Skeletal muscle satellite cell (primary cell): ENCODE results near the gene RTCA.
"Not testable (repeated sequence)": the region's sequence is repeated elsewhere in the genome, so short reads cannot be mapped to it uniquely, and the experiment has no call there.

ENCODE experiments used
- H3K27me3 ChIP-seq: 2 replicates; pipeline ENCODE4 v1.7.0; 2013; ENCODE audit warnings: low read length; ENCODE audit not compliant: control insufficient read depth, insufficient read depth
- H3K36me3 ChIP-seq: 2 replicates; pipeline ENCODE4 v1.7.0; 2013; ENCODE audit warnings: mild to moderate bottlenecking, control low read depth, low read length; ENCODE audit not compliant: insufficient read depth
- H3K4me1 ChIP-seq: 2 replicates; pipeline ENCODE4 v1.7.0; 2013; ENCODE audit warnings: low read length; ENCODE audit not compliant: control insufficient read depth, insufficient read depth
- H3K4me2 ChIP-seq: 2 replicates; pipeline ENCODE4 v1.7.0; 2013; ENCODE audit warnings: mild to moderate bottlenecking, low read length
- H3K4me3 ChIP-seq: 2 replicates; pipeline ENCODE4 v1.7.0; 2013; ENCODE audit warnings: low read length
- H3K9ac ChIP-seq: 2 replicates; pipeline ENCODE4 v1.7.0; 2013; ENCODE audit warnings: mild to moderate bottlenecking, low read depth, low read length, moderate library complexity
- H3K9me3 ChIP-seq: replicated peaks from 2 replicates; pipeline ENCODE4 v1.7.0; 2013; ENCODE audit warnings: mild to moderate bottlenecking, control low read depth, low read length

Gene RTCA

GRCh38 chr1:100261686-100262085 lies 4.3 kb upstream of the RTCA start:
- Histone ChIP-seq H3K4me3 (no peak overlapping the region), H3K4me1 (peaks cover 3% of the 10 kb centered on the region), H3K9ac (no peak overlapping the region), H3K9me3 (no peaks in the 10 kb centered on the region), H3K27me3 (no peaks in the 10 kb centered on the region), H3K36me3 (no peaks in the 10 kb centered on the region), H3K4me2 (no peak overlapping the region)

- not testable (repeated sequence) for H3K27me3 ChIP-seq, H3K9me3 ChIP-seq, H3K4me3 ChIP-seq, H3K4me2 ChIP-seq, H3K9ac ChIP-seq
- peaks cover 10% of the 10 kb centered on the region for H3K4me1 ChIP-seq
- peaks cover 13% of the 10 kb centered on the region for H3K36me3 ChIP-seq
These were observed 1.9 kb upstream of the RTCA start for GRCh38 chr1:100264081-100264480.

- Histone ChIP-seq H3K36me3 (peaks cover 23% of the 10 kb centered on the region), H3K4me1 (peaks cover 10% of the 10 kb centered on the region)
These were observed 470 bp upstream of the RTCA start for GRCh38 chr1:100265562-100265930.

GRCh38 chr1:100266741-100267140 lies 725 bp downstream of the RTCA start:
- H3K27me3 ChIP-seq: no peaks in the 10 kb centered on the region
- peak overlapping the region; percentile 88 for H3K4me3 ChIP-seq
- no peaks in the 10 kb centered on the region for H3K9me3 ChIP-seq
- H3K36me3 ChIP-seq: peaks cover 33% of the 10 kb centered on the region
- peak overlapping the region; percentile 83 for H3K4me2 ChIP-seq
- peak overlapping the region; percentile 93 for H3K9ac ChIP-seq
- peaks cover 10% of the 10 kb centered on the region for H3K4me1 ChIP-seq

More at GRCh38 chr1:100265562-100265930, 470 bp upstream of the RTCA start:
- Histone ChIP-seq H3K4me2 (peak overlapping the region; percentile 83), H3K27me3 (no peaks in the 10 kb centered on the region), H3K9ac (peak overlapping the region; percentile 93), H3K4me3 (peak overlapping the region; percentile 88), H3K9me3 (no peaks in the 10 kb centered on the region)

GRCh38 chr1:100267284-100267683 lies 1.3 kb downstream of the RTCA start:
- Histone ChIP-seq H3K4me3 (peak overlapping the region; percentile 88), H3K9ac (peak overlapping the region; percentile 93), H3K4me2 (peak overlapping the region; percentile 83), H3K9me3 (no peaks in the 10 kb centered on the region), H3K27me3 (no peaks in the 10 kb centered on the region), H3K4me1 (peaks cover 10% of the 10 kb centered on the region), H3K36me3 (peaks cover 39% of the 10 kb centered on the region)

GRCh38 chr1:100268202-100268601 lies 2.2 kb downstream of the RTCA start:
- Histone ChIP-seq H3K4me3 (no peak overlapping the region), H3K9ac (no peak overlapping the region), H3K4me2 (no peak overlapping the region), H3K4me1 (peaks cover 10% of the 10 kb centered on the region), H3K9me3 (no peaks in the 10 kb centered on the region), H3K36me3 (peaks cover 46% of the 10 kb centered on the region), H3K27me3 (no peaks in the 10 kb centered on the region)

- H3K4me3 ChIP-seq: no peak overlapping the region
- H3K9me3 ChIP-seq: no peaks in the 10 kb centered on the region
- no peak overlapping the region for H3K9ac ChIP-seq
- no peaks in the 10 kb centered on the region for H3K27me3 ChIP-seq
- no peak overlapping the region for H3K4me2 ChIP-seq
- no peaks in the 10 kb centered on the region for H3K4me1 ChIP-seq
- H3K36me3 ChIP-seq: peaks cover 85% of the 10 kb centered on the region
These were observed 11.8 kb downstream of the RTCA start for GRCh38 chr1:100277866-100278265.

GRCh38 chr1:100279358-100279923 lies 13.4 kb downstream of the RTCA start:
- H3K4me2 ChIP-seq: no peak overlapping the region
- peaks cover 69% of the 10 kb centered on the region for H3K36me3 ChIP-seq
- H3K9ac ChIP-seq: no peak overlapping the region

GRCh38 chr1:100279954-100280682 lies 14.1 kb downstream of the RTCA start:
- no peaks in the 10 kb centered on the region for H3K27me3 ChIP-seq
- H3K9ac ChIP-seq: no peak overlapping the region
- H3K4me1 ChIP-seq: no peaks in the 10 kb centered on the region
- H3K36me3 ChIP-seq: peaks cover 69% of the 10 kb centered on the region
- no peaks in the 10 kb centered on the region for H3K9me3 ChIP-seq
- H3K4me3 ChIP-seq: no peak overlapping the region
- no peak overlapping the region for H3K4me2 ChIP-seq

More at GRCh38 chr1:100279358-100279923, 13.4 kb downstream of the RTCA start:
- no peak overlapping the region for H3K4me3 ChIP-seq
- no peaks in the 10 kb centered on the region for H3K27me3 ChIP-seq
- H3K9me3 ChIP-seq: no peaks in the 10 kb centered on the region
- H3K4me1 ChIP-seq: no peaks in the 10 kb centered on the region

GRCh38 chr1:100284591-100284990 lies 18.6 kb downstream of the RTCA start:
- no peaks in the 10 kb centered on the region for H3K27me3 ChIP-seq
- no peak overlapping the region for H3K4me2 ChIP-seq
- H3K4me3 ChIP-seq: no peak overlapping the region
- peaks cover 63% of the 10 kb centered on the region for H3K36me3 ChIP-seq
- H3K4me1 ChIP-seq: no peaks in the 10 kb centered on the region
- no peaks in the 10 kb centered on the region for H3K9me3 ChIP-seq
- no peak overlapping the region for H3K9ac ChIP-seq

GRCh38 chr1:100287162-100287561 lies 21.1 kb downstream of the RTCA start:
- Histone ChIP-seq H3K9me3 (no peaks in the 10 kb centered on the region), H3K36me3 (peaks cover 71% of the 10 kb centered on the region), H3K4me1 (no peaks in the 10 kb centered on the region), H3K4me3 (no peak overlapping the region), H3K4me2 (no peak overlapping the region), H3K27me3 (no peaks in the 10 kb centered on the region), H3K9ac (no peak overlapping the region)

- Histone ChIP-seq H3K4me1 (no peaks in the 10 kb centered on the region), H3K9me3 (no peaks in the 10 kb centered on the region), H3K9ac (no peak overlapping the region), H3K4me2 (no peak overlapping the region), H3K4me3 (no peak overlapping the region), H3K27me3 (no peaks in the 10 kb centered on the region), H3K36me3 (peaks cover 69% of the 10 kb centered on the region)
These were observed 24.3 kb downstream of the RTCA start for GRCh38 chr1:100290291-100290690.
